ENCODE data around the gene KCNJ6. TPM values are rescaled to one million over a fixed set of nuclear protein-coding genes. Genes with fewer than 3 reads are reported as not detected.

Gene KCNJ6
- polyA plus RNA-seq, 1 of the 3 experiments (the other 2 are of a cell fraction), result not detected

DNA sequence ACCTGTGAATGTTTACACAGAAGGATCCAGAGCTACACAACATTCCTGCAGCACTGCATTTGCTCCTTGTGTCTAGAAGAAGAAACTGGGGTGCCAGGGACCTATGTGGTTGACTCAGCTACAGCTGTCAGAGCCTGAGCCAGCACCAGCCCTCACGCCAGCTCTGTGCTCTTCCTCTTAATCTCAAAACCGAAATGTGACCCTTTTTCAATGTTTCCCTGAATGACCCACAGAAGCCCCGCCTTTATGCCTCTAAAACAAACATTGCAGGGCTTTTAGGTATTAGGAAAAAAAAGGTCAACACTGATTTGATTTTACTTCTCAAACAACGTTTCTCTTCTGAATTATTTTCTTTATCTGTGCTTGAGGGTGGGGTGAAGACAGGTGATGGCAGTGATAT, 289.2 kb downstream of the KCNJ6 start (continued):
- no peak for TF ChIP-seq FOXM1 (IDR thresholded peaks at IDR 0.05; ENCODE audit: low read depth)
- no peak for TF ChIP-seq TCF12 (IDR thresholded peaks at IDR 0.05)
- TF ChIP-seq RXRA (IDR thresholded peaks at IDR 0.05; ENCODE audit: borderline replicate concordance, low read depth), result no peak
- no peak for TF ChIP-seq ELF1 (IDR thresholded peaks at IDR 0.05)
- TF ChIP-seq, protein P1, sequence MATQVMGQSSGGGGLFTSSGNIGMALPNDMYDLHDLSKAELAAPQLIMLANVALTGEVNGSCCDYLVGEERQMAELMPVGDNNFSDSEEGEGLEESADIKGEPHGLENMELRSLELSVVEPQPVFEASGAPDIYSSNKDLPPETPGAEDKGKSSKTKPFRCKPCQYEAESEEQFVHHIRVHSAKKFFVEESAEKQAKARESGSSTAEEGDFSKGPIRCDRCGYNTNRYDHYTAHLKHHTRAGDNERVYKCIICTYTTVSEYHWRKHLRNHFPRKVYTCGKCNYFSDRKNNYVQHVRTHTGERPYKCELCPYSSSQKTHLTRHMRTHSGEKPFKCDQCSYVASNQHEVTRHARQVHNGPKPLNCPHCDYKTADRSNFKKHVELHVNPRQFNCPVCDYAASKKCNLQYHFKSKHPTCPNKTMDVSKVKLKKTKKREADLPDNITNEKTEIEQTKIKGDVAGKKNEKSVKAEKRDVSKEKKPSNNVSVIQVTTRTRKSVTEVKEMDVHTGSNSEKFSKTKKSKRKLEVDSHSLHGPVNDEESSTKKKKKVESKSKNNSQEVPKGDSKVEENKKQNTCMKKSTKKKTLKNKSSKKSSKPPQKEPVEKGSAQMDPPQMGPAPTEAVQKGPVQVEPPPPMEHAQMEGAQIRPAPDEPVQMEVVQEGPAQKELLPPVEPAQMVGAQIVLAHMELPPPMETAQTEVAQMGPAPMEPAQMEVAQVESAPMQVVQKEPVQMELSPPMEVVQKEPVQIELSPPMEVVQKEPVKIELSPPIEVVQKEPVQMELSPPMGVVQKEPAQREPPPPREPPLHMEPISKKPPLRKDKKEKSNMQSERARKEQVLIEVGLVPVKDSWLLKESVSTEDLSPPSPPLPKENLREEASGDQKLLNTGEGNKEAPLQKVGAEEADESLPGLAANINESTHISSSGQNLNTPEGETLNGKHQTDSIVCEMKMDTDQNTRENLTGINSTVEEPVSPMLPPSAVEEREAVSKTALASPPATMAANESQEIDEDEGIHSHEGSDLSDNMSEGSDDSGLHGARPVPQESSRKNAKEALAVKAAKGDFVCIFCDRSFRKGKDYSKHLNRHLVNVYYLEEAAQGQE (IDR thresholded peaks at IDR 0.05; ENCODE audit: low read depth, low read length), result no peak
- TF ChIP-seq TAF1 (IDR thresholded peaks at IDR 0.05; ENCODE audit: borderline replicate concordance, low read depth, low read length), result no peak

DNA sequence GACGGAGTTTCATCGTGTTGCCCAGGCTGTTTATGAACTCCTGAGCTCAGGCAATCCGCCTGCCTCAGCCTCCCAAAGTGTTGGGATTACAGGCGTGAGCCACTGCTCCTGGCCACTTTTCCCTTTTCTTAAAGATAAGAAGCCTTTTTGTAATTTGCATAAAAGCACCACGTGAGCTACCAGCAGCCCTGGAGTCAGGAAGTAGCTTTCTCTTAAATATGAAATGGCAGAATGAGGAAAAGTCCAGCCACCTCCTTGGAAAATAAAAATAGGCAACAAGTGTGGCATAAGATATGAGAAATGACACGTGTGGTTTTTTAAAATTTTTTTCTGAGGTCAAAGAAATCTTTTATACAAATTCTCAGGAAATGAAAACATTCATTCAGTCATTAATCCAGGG, 289.9 kb downstream of the KCNJ6 start:
- POLR2A ChIA-PET, result no interaction called here
- no peak overlapping the region for H2AFZ ChIP-seq (ENCODE audit: low read depth)

More for the DNA sequence above, 289.9 kb downstream of the KCNJ6 start:
- Histone ChIP-seq H3K9me2 (no peaks in the 10 kb centered on the region), H3K9me3 (no peaks in the 10 kb centered on the region), H3F3A (replicated peaks; ENCODE audit: insufficient read depth) (no peaks in the 10 kb centered on the region), H3K27ac (ENCODE audit: low read depth in 2 of 2, low read length in 1 of 2) (no peak overlapping the region), H3K4me2 (no peak overlapping the region), H3K9ac (no peak overlapping the region), H3K4me3 (ENCODE audit: low read depth in 2 of 2, low read length in 1 of 2) (no peak overlapping the region), H3K36me3 (replicated peaks in 1 of 2; ENCODE audit: control insufficient read depth in 1 of 2, insufficient read depth in 2 of 2, low read length in 1 of 2) (no peaks in the 10 kb centered on the region), H3K4me1 (ENCODE audit: control insufficient read depth in 1 of 2, insufficient read depth in 2 of 2, low read depth in 1 of 2, low read length in 1 of 2) (no peaks in the 10 kb centered on the region), H4K20me1 (ENCODE audit: insufficient read depth) (no peaks in the 10 kb centered on the region), H3K27me3 (ENCODE audit: insufficient read depth) (no peaks in the 10 kb centered on the region; the same call in 1 of the 2 replicates), H3K79me2 (ENCODE audit: insufficient read depth) (no peaks in the 10 kb centered on the region)
- 36% methylated on average over 6 of the region's 6 CpGs for WGBS (ENCODE audit: low lambda C conversion rate)
- CTCF ChIA-PET, result interaction anchor here (1.4 kb wide), 1 partner anchor 48 kb away, joined by 4 read pairs; no protein-coding TSS in a partner anchor
- TF ChIP-seq, protein P2, sequence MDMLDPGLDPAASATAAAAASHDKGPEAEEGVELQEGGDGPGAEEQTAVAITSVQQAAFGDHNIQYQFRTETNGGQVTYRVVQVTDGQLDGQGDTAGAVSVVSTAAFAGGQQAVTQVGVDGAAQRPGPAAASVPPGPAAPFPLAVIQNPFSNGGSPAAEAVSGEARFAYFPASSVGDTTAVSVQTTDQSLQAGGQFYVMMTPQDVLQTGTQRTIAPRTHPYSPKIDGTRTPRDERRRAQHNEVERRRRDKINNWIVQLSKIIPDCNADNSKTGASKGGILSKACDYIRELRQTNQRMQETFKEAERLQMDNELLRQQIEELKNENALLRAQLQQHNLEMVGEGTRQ (IDR thresholded peaks at IDR 0.05; ENCODE audit: borderline replicate concordance, low read depth, low read length), result no peak
- TF ChIP-seq, protein P3, sequence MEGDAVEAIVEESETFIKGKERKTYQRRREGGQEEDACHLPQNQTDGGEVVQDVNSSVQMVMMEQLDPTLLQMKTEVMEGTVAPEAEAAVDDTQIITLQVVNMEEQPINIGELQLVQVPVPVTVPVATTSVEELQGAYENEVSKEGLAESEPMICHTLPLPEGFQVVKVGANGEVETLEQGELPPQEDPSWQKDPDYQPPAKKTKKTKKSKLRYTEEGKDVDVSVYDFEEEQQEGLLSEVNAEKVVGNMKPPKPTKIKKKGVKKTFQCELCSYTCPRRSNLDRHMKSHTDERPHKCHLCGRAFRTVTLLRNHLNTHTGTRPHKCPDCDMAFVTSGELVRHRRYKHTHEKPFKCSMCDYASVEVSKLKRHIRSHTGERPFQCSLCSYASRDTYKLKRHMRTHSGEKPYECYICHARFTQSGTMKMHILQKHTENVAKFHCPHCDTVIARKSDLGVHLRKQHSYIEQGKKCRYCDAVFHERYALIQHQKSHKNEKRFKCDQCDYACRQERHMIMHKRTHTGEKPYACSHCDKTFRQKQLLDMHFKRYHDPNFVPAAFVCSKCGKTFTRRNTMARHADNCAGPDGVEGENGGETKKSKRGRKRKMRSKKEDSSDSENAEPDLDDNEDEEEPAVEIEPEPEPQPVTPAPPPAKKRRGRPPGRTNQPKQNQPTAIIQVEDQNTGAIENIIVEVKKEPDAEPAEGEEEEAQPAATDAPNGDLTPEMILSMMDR (IDR thresholded peaks at IDR 0.05), result no peak
- no peak for TF ChIP-seq MXI1 (IDR thresholded peaks at IDR 0.05; ENCODE audit: low read depth, low read length)
- no peak for TF ChIP-seq MEF2A (IDR thresholded peaks at IDR 0.05; ENCODE audit: borderline replicate concordance, low read depth)
- TF ChIP-seq ELF1 (IDR thresholded peaks at IDR 0.05), result no peak
- TF ChIP-seq SIN3A (IDR thresholded peaks at IDR 0.05; ENCODE audit: borderline replicate concordance, low read depth, low read length), result no peak
- DNase-seq, result no peak
